Neural progenitor cell (in vitro differentiated cells): ENCODE data around the gene ODAD4.

ENCODE experiments used
- CTCF ChIP-seq: fragments of 200-600 bp; sonication (generic); IDR thresholded peaks from 2 replicates; pipeline ENCODE4 v1.5.1; 2017; ENCODE audit warnings: antibody characterized with exemption, mild to moderate bottlenecking
- EZH2phosphoT487 ChIP-seq: fragments of 200-600 bp; sonication (generic); IDR thresholded peaks from 2 replicates; pipeline ENCODE4 v1.6.1; 2017; ENCODE audit warnings: antibody characterized with exemption

GRCh38 chr17:41943492-41943891 lies 13.1 kb downstream of the ODAD4 start:
- no peak for TF ChIP-seq CTCF
- no peak for TF ChIP-seq EZH2phosphoT487
